Neural progenitor cell (in vitro differentiated cells): Measurements from ENCODE around the gene ST7. TPM values are rescaled to one million over a fixed set of nuclear protein-coding genes. Genes with fewer than 3 reads are reported as not detected.

Experiments used
- DNase-seq: peaks from one replicate; pipeline ENCODE4 v3.0.0-alpha.2; 2016; ENCODE audit warnings: low spot score
- H2AFZ ChIP-seq: fragments of 200-600 bp; sonication (generic); replicated peaks from 2 replicates; pipeline ENCODE4 v1.6.1; 2016; ENCODE audit warnings: antibody characterized with exemption
- H3F3A ChIP-seq: fragments of 200-600 bp; sonication (generic); 2 replicates; pipeline ENCODE4 v1.6.1; 2016; ENCODE audit warnings: antibody characterized with exemption, low read depth
- H3K27ac ChIP-seq: fragments of 200-600 bp; sonication (generic); 2 replicates; pipeline ENCODE4 v1.5.1; 2016; ENCODE audit warnings: mild to moderate bottlenecking
- H3K27me3 ChIP-seq: fragments of 200-600 bp; sonication (generic); 2 replicates; pipeline ENCODE4 v1.6.1; 2016; ENCODE audit warnings: mild to moderate bottlenecking, moderate library complexity
- H3K36me3 ChIP-seq: fragments of 200-600 bp; sonication (generic); 2 replicates; pipeline ENCODE4 v1.5.1; 2016
- H3K4me1 ChIP-seq: fragments of 200-600 bp; sonication (generic); 2 replicates; pipeline ENCODE4 v1.6.1; 2016; ENCODE audit warnings: mixed run types
- H3K4me2 ChIP-seq: fragments of 200-600 bp; sonication (generic); 2 replicates; pipeline ENCODE4 v1.6.1; 2016
- H3K4me3 ChIP-seq: fragments of 200-600 bp; sonication (generic); 2 replicates; pipeline ENCODE4 v1.5.1; 2016
- H3K79me2 ChIP-seq: fragments of 200-600 bp; sonication (generic); 2 replicates; pipeline ENCODE4 v1.6.1; 2016; ENCODE audit warnings: low read depth
- H3K9ac ChIP-seq: fragments of 200-600 bp; sonication (generic); 2 replicates; pipeline ENCODE4 v1.6.1; 2016
- H3K9me3 ChIP-seq: fragments of 200-600 bp; sonication (generic); 2 replicates; pipeline ENCODE4 v1.5.1; 2016; ENCODE audit warnings: low read depth
- H4K20me1 ChIP-seq: fragments of 200-600 bp; sonication (generic); 2 replicates; pipeline ENCODE4 v1.6.1; 2016; ENCODE audit warnings: low read depth
- H3K27ac Mint-ChIP-seq: 3 replicates; pipeline ENCODE4 v1.8.0; 2021; ENCODE audit warnings: mixed read lengths
- H3K27me3 Mint-ChIP-seq: 2 replicates; pipeline ENCODE4 v1.8.0; 2022; ENCODE audit warnings: low read depth, mild to moderate bottlenecking, inconsistent platforms, moderate library complexity, mixed read lengths; ENCODE audit not compliant: insufficient read depth
- H3K36me3 Mint-ChIP-seq: 3 replicates; pipeline ENCODE4 v1.8.0; 2021; ENCODE audit warnings: mixed read lengths
- H3K4me1 Mint-ChIP-seq: 3 replicates; pipeline ENCODE4 v1.8.0; 2021; ENCODE audit warnings: mixed read lengths
- H3K4me3 Mint-ChIP-seq: 3 replicates; pipeline ENCODE4 v1.8.0; 2021; ENCODE audit warnings: mild to moderate bottlenecking, moderate library complexity, mixed read lengths
- H3K9me3 Mint-ChIP-seq: 3 replicates; pipeline ENCODE4 v1.8.0; 2020; ENCODE audit warnings: mixed read lengths
- CTCF ChIP-seq: fragments of 200-600 bp; sonication (generic); IDR thresholded peaks from 2 replicates; pipeline ENCODE4 v1.5.1; 2017; ENCODE audit warnings: antibody characterized with exemption, mild to moderate bottlenecking
- EZH2 ChIP-seq: fragments of 200-600 bp; sonication (generic); IDR thresholded peaks from 2 replicates; pipeline ENCODE4 v1.6.1; 2017; ENCODE audit warnings: antibody characterized with exemption, mild to moderate bottlenecking, moderate library complexity
- EZH2phosphoT487 ChIP-seq: fragments of 200-600 bp; sonication (generic); IDR thresholded peaks from 2 replicates; pipeline ENCODE4 v1.6.1; 2017; ENCODE audit warnings: antibody characterized with exemption
- total RNA-seq: library from RNA; depleted of rRNA; stranded (reverse); fragments of >200 nt; gene quantifications from 2 replicates; pipeline ENCODE4 v1.2.3, GENCODE V29; 2015; ENCODE audit warnings: low replicate concordance

Gene ST7
- total RNA-seq, 1 donor from 2014 or later, result 5.8 TPM

- Histone ChIP-seq H3K27ac (no peak overlapping the region), H3K27me3 (no peaks in the 10 kb centered on the region), H2AFZ (no peak overlapping the region), H3F3A (no peaks in the 10 kb centered on the region), H3K4me1 (no peaks in the 10 kb centered on the region), H4K20me1 (no peaks in the 10 kb centered on the region), H3K9ac (no peak overlapping the region), H3K36me3 (no peaks in the 10 kb centered on the region), H3K9me3 (no peaks in the 10 kb centered on the region), H3K79me2 (no peaks in the 10 kb centered on the region), H3K4me3 (no peak overlapping the region), H3K4me2 (no peak overlapping the region)
- Mint-ChIP-seq H3K36me3 (peaks cover 4% of the 10 kb centered on the region), H3K27me3 (peaks cover 2% of the 10 kb centered on the region), H3K9me3 (no peaks in the 10 kb centered on the region), H3K4me1 (peaks cover 14% of the 10 kb centered on the region), H3K27ac (peak overlapping the region; percentile 20), H3K4me3 (no peak overlapping the region)
- DNase-seq, result no peak
- TF ChIP-seq EZH2 (no peak), EZH2phosphoT487 (no peak), CTCF (no peak)
These were observed 145.2 kb downstream of the ST7 start for GRCh38 chr7:117098457-117098856.

GRCh38 chr7:117101026-117101425 is 147.7 kb downstream of the ST7 start:
- DNase-seq, result no peak
- no peak overlapping the region for H3K9ac ChIP-seq
- Mint-ChIP-seq H3K4me1 (peaks cover 16% of the 10 kb centered on the region), H3K27ac (no peak overlapping the region), H3K9me3 (no peaks in the 10 kb centered on the region), H3K4me3 (no peak overlapping the region), H3K36me3 (peaks cover 9% of the 10 kb centered on the region), H3K27me3 (peaks cover 2% of the 10 kb centered on the region)
- no peak overlapping the region for H3K4me3 ChIP-seq
- no peak overlapping the region for H2AFZ ChIP-seq
- H4K20me1 ChIP-seq, result no peaks in the 10 kb centered on the region
- no peak overlapping the region for H3K4me2 ChIP-seq
- TF ChIP-seq EZH2phosphoT487, result no peak
- H3F3A ChIP-seq, result no peaks in the 10 kb centered on the region
- no peak overlapping the region for H3K27ac ChIP-seq
- H3K36me3 ChIP-seq, result no peaks in the 10 kb centered on the region
- H3K79me2 ChIP-seq, result no peaks in the 10 kb centered on the region
- H3K27me3 ChIP-seq, result no peaks in the 10 kb centered on the region
- H3K4me1 ChIP-seq, result no peaks in the 10 kb centered on the region
- H3K9me3 ChIP-seq, result no peaks in the 10 kb centered on the region

GRCh38 chr7:117110480-117111315 is 157.4 kb downstream of the ST7 start:
- no peak overlapping the region for H3K4me2 ChIP-seq
- no peak overlapping the region for H3K9ac ChIP-seq
- H3K4me3 Mint-ChIP-seq, result no peak overlapping the region
- H3K36me3 ChIP-seq, result no peaks in the 10 kb centered on the region
- H3K79me2 ChIP-seq, result no peaks in the 10 kb centered on the region
- no peaks in the 10 kb centered on the region for H3K9me3 ChIP-seq
- H4K20me1 ChIP-seq, result no peaks in the 10 kb centered on the region
- peaks cover 6% of the 10 kb centered on the region for H3K4me1 Mint-ChIP-seq
- H3K9me3 Mint-ChIP-seq, result peaks cover 10% of the 10 kb centered on the region
- H3K36me3 Mint-ChIP-seq, result peaks cover 14% of the 10 kb centered on the region
- H3K27me3 Mint-ChIP-seq, result no peaks in the 10 kb centered on the region
- no peak overlapping the region for H3K27ac Mint-ChIP-seq
- H3F3A ChIP-seq, result no peaks in the 10 kb centered on the region
- H3K27ac ChIP-seq, result no peak overlapping the region
- no peak for DNase-seq
- no peak overlapping the region for H2AFZ ChIP-seq
- H3K4me1 ChIP-seq, result no peaks in the 10 kb centered on the region
- no peaks in the 10 kb centered on the region for H3K27me3 ChIP-seq
- TF ChIP-seq EZH2, result no peak
- no peak for TF ChIP-seq CTCF
- TF ChIP-seq EZH2phosphoT487, result no peak
- H3K4me3 ChIP-seq, result no peak overlapping the region

GRCh38 chr7:117111535-117111934 is 158.2 kb downstream of the ST7 start:
- Histone ChIP-seq H3K4me3 (no peak overlapping the region), H4K20me1 (no peaks in the 10 kb centered on the region), H3K36me3 (no peaks in the 10 kb centered on the region), H3K27me3 (no peaks in the 10 kb centered on the region), H3K4me1 (no peaks in the 10 kb centered on the region), H3K27ac (no peak overlapping the region), H2AFZ (no peak overlapping the region), H3F3A (no peaks in the 10 kb centered on the region), H3K79me2 (no peaks in the 10 kb centered on the region), H3K9me3 (no peaks in the 10 kb centered on the region), H3K9ac (no peak overlapping the region), H3K4me2 (no peak overlapping the region)
- H3K27me3 Mint-ChIP-seq, result no peaks in the 10 kb centered on the region
- H3K27ac Mint-ChIP-seq, result no peak overlapping the region
- H3K4me1 Mint-ChIP-seq, result peaks cover 7% of the 10 kb centered on the region
- H3K4me3 Mint-ChIP-seq, result no peak overlapping the region
- H3K36me3 Mint-ChIP-seq, result peaks cover 12% of the 10 kb centered on the region
- peaks cover 10% of the 10 kb centered on the region for H3K9me3 Mint-ChIP-seq
- TF ChIP-seq CTCF, result no peak
- TF ChIP-seq EZH2phosphoT487, result no peak
- no peak for TF ChIP-seq EZH2
- no peak for DNase-seq
